ENCODE measurements around the gene LPIN1. TPM values are rescaled to one million over a fixed set of nuclear protein-coding genes. Genes with fewer than 3 reads are reported as not detected.

Gene LPIN1
- total RNA-seq, 1 experiment from 2014 or later: 4.4 TPM

GRCh38 chr2:11750422-11750821 is 4.0 kb downstream of the LPIN1 start:
- H3K27ac Mint-ChIP-seq: no peak overlapping the region
- peaks cover 0 to 2% of the 10 kb centered on the region in 2 experiments; a peak in 2 of 5 replicates for H3K9me3 Mint-ChIP-seq
- no peaks in the 10 kb centered on the region for H3K23me2 ChIP-seq (ENCODE audit: insufficient read length, low read depth, low read length, poor library complexity, severe bottlenecking)
- no peak overlapping the region for H3K9ac ChIP-seq (ENCODE audit: extremely low read depth, insufficient read length, low read length)
- H3K4ac ChIP-seq (ENCODE audit: low read depth, low read length): no peak overlapping the region
- H2BK5ac ChIP-seq (ENCODE audit: insufficient read length, low read length): no peak overlapping the region
- no peak overlapping the region for H4K5ac ChIP-seq (ENCODE audit: insufficient read length, low read depth, low read length)
- no peak overlapping the region for H3T11ph ChIP-seq (ENCODE audit: low read length)
- no peak overlapping the region for H2BK20ac ChIP-seq (ENCODE audit: low read depth, low read length, poor library complexity, severe bottlenecking)
- WGBS (ENCODE audit: extremely low coverage, insufficient read length, low lambda C conversion rate): no CpG with 5 or more reads among the region's 5 CpGs
- H3K14ac ChIP-seq (ENCODE audit: insufficient read depth, low read length): no peak overlapping the region
- no peak overlapping the region for H3K4me3 Mint-ChIP-seq
- no peaks in the 10 kb centered on the region for H4K20me1 ChIP-seq (ENCODE audit: control insufficient read depth, insufficient read depth, insufficient read length)
- peaks cover 53 to 54% of the 10 kb centered on the region in 2 experiments for H3K4me1 Mint-ChIP-seq
- H4K91ac ChIP-seq (ENCODE audit: insufficient read length, low read depth, low read length): no peak overlapping the region
- no peak overlapping the region for H2BK120ac ChIP-seq (ENCODE audit: low read depth, low read length, poor library complexity, severe bottlenecking)
- H2AFZ ChIP-seq (ENCODE audit: low read length): no peak overlapping the region
- no peak for TF ChIP-seq CTCF (conservative IDR thresholded peaks at IDR 0.05)
- H3K18ac ChIP-seq (ENCODE audit: insufficient read length, low read depth, low read length): no peak overlapping the region
- H3K56ac ChIP-seq (ENCODE audit: insufficient read length, low read depth, low read length): no peak overlapping the region
- H3K27me3 Mint-ChIP-seq (ENCODE audit: low read depth): peaks cover 29% of the 10 kb centered on the region
- no peak for DNase-seq
- peaks cover 4% of the 10 kb centered on the region; the same call in 1 of the 2 replicates for H3K79me2 ChIP-seq (ENCODE audit: insufficient read depth, low read length)
- H3K27ac ChIP-seq (ENCODE audit: insufficient read length, low read depth, low read length): no peak overlapping the region
- no peak overlapping the region for H4K8ac ChIP-seq (replicated peaks; ENCODE audit: insufficient read length, low read depth, low read length)
- peaks cover 16% of the 10 kb centered on the region for H3K4me1 ChIP-seq (ENCODE audit: insufficient read depth, low read length)
- H3K27me3 ChIP-seq (ENCODE audit: insufficient read depth, low read length): no peaks in the 10 kb centered on the region
- no peaks in the 10 kb centered on the region; a peak in 2 of 7 replicates for H3K36me3 Mint-ChIP-seq (ENCODE audit: insufficient read depth in 1 of 3, low read depth in 3 of 3)
- H2BK12ac ChIP-seq (ENCODE audit: insufficient read length, low read depth, low read length): no peak overlapping the region
- H3K9me3 ChIP-seq (ENCODE audit: control insufficient read depth, low read depth, low read length): no peaks in the 10 kb centered on the region
- peaks cover 2% of the 10 kb centered on the region for H3K79me1 ChIP-seq (ENCODE audit: insufficient read depth, low read depth, low read length, poor library complexity, severe bottlenecking)
- H2AK5ac ChIP-seq (ENCODE audit: insufficient read length, low read length): no peak overlapping the region
- no peak overlapping the region for H3K4me2 ChIP-seq (ENCODE audit: insufficient read depth, insufficient read length, low read length)
- no peak overlapping the region for H3K23ac ChIP-seq (ENCODE audit: insufficient read length, low read depth, low read length)
- H2BK15ac ChIP-seq (ENCODE audit: low read depth, low read length): no peak overlapping the region

All from H9 (cell line).